HG03571 (cell line): Measurements from ENCODE around the gene ETNK2.

Experiments used
- ATAC-seq: cut with Tn5 transposase; IDR thresholded peaks from one replicate; pipeline ENCODE4 v1.9.1; 2021; ENCODE audit not compliant: unreplicated experiment

ETNK2 gene

DNA sequence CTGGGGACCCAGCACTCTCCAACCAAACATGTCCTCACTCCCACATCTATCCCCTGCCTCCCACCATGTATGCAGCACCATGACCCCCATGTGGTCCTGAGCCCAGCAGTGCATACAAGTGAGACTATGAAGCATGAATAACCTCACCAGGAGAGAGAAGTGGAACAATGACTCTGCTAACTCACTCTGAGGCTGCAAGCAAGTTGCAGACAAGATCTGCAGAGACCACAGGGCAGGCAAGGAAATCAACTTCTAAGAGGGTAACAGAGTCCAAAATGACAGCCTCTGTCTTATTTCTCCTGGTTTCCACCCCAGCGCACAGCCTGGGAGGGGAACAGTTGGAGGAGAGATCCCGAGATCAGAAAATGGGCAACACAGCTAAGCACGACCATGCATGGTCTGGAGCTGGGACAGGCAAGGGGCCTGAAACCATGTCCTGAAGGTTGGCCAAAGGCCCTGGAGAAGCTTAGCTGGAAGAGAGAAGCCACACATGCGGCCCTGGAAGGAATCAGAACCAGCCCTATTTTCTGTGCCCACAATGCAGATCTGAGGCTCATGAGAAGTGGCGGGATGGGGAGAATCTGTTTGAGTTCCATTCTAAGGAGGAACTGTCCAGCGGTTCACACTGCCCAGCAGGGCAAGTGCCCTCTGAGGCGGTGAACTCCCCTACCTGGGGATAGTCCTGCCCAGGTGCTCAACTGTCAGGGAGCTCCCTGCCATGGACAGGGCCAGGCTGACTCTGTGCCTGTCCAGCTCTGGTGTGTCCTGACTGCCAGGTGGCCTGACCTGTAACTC is 26.8 kb upstream of the ETNK2 start:
- no peak for ATAC-seq

DNA sequence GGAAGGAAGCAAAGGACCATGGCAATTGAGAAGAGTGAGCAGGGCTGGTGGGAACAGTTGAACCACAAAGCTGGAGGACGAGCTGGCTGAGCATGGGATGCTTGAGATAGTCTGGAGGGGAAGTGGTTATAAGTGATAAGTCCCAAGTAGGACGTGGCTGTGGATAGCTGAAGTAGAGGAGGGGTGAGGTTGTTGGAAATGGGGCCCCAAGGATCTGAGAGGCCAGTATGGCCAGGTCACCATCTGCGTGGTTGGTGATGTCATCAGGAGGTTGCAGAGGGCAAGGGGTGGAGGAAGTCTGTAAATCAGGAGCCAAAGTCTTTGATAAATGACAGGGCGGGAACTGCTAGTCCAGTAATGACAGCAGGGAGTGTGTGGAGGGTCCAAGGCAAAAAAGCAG is 25.3 kb upstream of the ETNK2 start:
- ATAC-seq, result no peak

DNA sequence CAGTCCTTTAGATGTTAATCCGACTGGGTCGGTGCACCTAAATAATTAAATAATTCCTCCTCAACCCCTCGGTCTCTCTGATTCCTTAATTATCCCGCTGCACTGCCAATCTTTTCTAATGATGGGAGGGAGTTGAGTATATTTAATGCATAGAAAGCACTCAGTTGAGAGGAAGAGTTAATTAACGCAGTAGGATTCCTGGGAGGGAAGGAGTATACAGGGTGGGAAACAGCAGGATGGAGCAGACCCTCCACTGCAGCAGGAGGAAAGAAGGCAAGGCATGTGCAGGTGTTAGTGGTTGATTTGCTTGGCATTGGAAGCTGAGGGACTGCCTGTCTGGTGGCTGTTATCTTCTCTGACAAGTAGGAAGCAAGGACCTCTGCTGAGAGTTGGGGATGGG is 24.2 kb upstream of the ETNK2 start:
- no peak for ATAC-seq

DNA sequence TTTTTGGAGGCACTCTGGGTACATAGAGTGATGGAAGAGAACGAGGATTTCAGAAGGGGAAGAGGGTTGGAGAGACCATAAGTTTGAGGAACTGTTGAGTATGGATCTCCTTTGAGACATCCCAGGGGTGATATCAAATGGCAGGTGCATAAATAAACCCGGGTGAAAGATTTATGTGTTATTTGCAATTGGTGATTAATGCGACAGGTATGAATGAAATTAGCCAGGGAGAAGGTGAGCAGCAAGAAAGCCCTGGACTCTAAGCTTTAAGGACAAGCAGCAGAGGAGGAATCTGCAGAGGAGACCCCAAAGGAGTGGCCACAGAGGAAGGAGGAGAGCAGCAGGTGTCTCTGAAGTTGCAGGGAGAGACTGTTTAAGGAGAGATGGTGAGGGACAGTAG is 23.1 kb upstream of the ETNK2 start:
- no peak for ATAC-seq

DNA sequence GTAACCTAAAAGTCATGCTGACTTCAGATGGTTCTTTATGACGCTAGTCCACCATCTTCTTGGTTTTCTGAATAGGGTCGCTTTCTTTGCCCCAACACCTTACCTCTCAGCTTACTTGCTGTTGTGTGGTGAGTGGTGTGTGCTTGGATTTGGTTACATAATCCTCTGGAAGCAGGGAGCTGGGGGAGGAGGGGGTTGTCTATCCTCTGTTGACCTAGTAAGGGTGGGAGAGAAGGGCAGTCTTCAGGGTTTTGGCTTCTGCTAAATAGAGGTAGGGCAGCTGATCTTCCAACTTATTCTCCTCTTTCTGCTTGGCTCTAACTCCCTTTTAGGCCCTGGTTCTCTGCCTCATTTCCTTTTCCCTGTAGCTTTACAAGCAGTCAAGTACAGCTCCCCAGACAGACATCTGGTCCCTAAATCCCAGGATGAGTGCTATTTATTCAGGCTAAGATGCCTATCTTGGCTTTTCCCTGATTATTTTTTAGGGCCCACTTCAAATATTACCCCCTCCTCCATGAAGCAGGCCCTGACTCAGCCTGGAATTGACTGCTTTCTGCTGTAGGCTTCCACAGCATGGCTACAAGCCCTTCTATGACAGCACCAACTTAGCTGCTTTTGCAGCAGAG is 20.7 kb upstream of the ETNK2 start:
- no peak for ATAC-seq

DNA sequence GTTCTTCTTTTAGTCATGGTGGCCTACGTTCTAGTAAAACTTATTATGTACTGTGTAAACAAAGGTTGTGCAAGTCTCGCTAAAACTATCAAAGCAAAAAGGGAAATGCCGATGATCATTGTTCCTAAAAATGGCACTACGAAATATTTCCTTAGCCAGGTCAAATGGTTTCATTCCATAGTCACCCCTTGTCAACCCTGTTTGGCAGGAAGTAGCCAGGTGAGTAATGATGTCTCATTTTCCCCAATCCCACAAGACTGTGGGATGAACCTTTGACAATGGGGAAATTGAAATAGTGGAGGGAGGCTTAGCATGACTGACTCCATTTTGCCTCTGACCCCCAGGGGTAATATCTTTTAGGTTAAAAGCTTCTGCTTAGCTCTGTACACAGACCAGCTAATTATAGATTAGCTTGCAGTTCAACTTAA is 19.9 kb upstream of the ETNK2 start:
- ATAC-seq, result no peak

DNA sequence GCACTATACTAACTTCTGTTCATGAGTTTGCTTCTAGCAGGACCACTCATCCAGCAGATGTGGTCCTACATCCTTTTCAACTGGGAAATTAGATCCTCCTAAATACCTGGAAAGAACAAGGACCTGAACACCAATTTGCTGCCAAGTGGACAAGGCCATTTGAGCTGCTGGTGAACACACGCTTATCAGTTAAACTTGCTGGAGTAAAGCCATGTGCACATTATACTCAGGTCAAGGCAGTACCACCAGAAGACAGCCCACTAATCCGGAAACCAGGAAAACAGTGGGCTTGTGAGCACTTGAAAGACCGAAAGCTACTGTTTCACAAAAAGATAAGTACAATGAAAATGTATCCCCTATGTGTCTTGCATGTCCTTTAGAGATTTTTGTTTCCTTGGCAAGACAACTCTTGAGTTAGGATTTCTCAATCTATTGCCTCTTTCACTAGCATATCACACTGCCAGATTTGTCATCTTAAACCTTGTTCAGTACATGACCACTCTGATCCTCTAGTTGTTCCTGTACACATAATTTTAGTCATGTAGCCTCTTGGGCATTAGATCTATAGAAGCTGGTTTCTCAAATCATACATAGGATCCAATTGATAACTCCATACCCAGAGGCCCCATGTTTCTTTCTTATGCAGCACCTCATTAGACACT is 18.8 kb upstream of the ETNK2 start:
- ATAC-seq, result no peak

DNA sequence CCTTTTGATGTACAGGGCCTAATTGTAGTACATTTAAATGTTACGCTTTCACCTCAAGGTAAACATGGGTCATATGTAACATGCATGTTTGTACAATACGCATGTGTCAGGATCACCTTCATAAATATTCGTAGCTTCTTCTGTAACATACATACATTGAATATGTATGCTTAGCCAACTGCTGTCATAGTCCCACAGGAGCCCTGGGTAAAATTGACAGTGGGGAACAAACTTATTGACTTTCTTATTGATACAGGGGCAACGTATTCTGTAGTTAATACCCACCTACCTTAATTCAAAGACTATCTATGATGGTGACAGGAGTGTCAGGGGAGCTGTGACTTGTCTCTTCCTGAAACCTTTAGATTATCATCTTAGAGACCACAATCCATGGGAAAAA is 18.0 kb upstream of the ETNK2 start:
- ATAC-seq, result no peak

DNA sequence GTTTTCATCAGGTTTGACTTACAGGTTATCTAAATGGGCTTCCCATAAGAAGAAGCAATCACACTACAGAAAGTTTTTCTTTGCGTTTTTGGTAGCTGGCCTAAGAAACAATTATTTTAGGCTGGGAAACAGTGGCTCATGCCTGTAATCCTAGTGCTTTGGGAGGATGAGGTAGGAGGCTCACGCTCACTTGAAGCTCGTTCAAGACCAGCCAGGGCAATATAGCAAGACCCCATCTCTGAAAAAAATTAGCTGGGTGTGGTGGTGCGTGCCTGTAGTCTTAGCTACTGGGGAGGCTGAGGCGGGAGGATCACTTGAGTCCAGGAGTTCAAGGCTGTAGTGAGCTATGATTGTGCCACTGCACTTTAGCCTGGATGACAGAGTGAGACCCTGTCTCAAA is 15.9 kb upstream of the ETNK2 start:
- ATAC-seq, result no peak

DNA sequence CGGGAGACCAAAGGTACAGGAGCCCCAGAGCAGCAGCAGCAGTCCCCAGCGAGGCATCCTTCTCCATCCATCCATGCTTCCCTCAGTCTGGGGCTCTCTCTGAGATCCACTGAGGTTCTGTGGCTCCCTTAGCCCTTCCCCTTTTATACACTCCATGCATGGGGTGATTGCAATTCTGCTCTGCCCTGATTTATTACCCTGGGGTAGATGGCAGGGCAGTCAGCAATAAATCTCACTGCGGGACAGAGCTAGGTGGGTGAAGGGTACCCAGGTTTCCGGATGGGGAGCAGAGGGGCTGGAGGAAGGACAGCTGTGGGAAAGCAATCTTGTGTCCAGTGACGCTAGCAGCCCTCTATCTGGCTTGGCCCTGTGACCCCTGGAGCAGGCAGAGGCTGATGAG is 14.4 kb upstream of the ETNK2 start, which contains the start of gene REN:
REN (minus strand) TSS at position 119 of the 400 bp plus-strand sequence; CDS start at position 75, 44 bp downstream.
- ATAC-seq, result no peak

DNA sequence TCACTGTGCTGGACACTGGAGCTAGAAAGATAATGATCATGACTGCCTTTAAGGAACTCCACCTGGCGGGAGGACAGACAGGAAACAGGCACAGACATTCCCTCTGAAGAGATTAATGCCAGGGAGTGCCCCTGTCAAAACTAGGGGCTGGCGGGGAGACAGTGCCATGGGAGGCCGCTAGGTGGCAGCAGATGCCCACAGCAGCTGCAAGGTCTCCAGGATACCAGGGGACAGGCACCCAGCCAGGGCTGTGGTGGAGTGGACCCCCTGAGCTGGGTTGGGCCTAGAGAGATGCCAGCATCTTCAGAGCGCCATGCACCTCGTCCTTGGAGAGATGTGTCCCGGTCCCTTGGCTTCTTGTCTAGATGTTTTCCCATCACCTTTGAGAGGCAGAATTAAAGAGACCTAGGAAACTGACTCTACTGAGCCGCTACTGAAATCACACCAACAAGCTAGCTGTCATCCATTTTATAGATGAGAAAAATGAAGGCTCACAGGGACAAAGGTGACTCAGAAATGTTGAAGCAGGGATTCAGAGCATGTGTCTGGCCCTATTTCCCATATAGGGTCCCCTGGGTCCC is 10.7 kb upstream of the ETNK2 start:
- ATAC-seq, result no peak

DNA sequence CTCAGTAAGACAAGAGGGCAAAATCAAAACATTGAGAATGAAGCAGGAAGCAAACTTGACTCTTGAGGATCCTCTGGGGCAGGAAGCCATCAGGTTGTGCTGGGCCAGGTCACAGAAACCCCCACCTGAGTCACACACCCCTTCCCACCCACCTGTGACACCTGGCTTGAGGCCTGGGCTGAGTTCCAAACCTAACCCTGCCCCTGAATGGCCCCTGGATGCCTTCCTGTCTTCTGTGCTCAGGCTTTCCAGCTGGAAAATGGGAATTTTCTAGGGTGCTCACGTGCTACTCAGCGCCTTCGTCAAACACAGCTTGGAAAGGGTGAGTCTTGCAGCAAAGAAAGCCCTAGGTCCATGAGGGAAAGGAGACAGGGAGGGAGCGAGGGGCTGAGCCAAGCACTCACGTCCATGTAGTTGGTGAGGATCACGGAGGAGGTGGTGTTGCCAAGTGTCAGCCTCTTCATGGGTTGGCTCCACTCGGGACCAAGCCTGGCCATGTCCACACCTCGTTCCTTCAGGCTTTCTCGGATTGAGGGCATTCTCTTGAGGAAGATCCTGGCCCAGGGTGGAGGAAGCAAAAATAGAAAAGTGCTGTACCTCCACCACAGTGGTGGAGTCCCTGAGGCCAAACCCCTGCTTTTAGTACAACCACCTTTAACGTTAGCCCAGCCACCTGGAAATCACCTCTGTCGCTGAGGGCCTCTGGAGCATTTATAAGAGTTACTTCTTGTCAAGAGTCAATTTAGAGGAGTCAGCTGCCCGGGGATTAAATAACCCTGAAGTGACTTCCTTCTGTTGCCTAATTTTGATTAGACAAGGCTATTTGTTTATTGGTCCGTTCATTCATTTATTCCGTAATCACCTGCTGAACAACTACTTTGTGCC is 10.0 kb upstream of the ETNK2 start:
- no peak for ATAC-seq

DNA sequence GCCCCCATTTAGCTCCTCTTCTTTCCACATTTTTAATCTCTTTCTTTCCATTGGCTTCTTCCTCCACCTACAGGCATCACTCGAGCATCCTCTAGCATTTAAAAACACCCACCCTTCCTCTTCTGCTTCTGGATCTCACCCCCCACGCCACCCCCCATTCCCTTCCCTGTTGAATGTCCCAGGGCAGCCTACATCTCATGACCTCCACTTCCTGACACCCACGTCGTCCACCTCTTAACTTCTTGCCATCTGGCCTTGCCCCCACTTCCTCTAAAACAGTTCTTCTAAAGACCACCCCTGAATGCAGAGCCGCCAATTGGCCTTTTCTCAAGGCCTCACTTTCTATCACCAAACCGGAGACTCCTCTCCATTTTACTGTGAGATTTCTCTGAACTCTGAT is 6.1 kb upstream of the ETNK2 start:
- ATAC-seq, result no peak

DNA sequence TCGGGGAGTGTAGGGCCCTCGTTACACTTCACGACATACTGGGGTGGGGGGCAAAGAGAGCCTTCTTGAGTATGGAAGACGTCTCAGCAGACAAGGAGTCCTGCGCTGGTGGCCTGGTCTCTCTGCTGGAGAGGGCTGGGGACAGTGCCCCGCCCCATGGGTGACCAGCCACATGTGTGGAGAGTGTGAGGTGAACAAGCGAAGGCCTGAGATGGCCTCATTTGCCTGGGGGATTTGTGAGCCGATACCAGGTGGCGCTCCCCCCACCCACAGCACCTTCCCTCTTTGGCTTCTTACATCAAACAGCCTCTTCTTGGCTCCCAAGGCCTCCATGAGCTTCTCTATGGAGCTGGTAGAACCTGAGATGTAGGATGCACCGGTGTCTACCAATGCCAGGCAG is 4.0 kb upstream of the ETNK2 start:
- no peak for ATAC-seq

DNA sequence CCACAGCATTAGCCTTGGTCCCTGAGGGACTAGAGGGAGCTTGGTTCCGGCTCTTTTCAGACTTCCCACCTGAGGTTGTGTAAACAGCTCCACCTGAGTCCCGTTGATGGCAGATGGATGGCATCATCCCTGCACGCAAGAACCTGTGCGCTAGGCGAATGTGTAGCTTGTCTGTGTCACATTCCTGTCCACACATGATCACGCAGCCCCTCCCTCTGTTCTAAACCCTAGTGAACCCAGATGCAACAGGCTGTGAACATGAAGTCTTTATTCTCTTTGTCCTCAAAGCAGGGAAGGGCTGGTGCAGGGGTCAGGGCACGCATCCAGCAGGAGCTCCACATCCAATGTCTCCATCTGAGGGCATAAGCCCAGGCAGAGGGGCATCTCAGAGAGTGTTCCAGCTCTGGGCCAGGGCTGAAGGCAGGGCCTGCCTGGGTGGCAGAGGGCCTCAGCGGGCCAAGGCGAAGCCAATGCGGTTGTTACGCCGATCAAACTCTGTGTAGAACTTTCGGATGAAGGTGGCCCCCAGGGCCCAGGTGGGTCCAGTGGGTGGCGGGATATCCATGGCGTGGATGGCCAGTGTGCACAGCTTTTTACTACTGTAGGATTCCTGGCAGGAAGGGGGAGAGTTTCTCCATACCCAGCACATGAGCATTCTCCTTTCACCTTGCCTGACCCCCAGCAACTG is 2.9 kb upstream of the ETNK2 start:
- ATAC-seq, result no peak

DNA sequence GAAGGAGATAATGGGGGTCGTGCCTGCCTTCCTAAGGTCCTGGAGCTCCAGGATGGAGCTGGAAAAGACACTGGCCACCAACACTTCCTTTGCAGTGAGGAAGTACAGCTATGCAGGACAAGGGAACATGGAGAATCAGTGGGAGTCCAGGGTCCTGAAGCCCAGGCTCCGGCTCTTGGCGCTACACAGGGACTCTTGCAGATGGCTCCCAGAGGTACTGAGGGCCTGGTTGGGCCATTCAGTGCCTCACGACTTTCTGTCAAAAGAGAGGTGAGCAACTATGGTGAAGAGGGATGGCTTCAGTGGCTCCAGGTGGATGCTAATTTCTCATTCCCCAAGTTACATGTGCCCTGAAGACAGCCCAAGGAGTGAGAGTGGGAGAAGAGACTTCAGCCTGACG is 1.8 kb upstream of the ETNK2 start:
- ATAC-seq, result no peak

DNA sequence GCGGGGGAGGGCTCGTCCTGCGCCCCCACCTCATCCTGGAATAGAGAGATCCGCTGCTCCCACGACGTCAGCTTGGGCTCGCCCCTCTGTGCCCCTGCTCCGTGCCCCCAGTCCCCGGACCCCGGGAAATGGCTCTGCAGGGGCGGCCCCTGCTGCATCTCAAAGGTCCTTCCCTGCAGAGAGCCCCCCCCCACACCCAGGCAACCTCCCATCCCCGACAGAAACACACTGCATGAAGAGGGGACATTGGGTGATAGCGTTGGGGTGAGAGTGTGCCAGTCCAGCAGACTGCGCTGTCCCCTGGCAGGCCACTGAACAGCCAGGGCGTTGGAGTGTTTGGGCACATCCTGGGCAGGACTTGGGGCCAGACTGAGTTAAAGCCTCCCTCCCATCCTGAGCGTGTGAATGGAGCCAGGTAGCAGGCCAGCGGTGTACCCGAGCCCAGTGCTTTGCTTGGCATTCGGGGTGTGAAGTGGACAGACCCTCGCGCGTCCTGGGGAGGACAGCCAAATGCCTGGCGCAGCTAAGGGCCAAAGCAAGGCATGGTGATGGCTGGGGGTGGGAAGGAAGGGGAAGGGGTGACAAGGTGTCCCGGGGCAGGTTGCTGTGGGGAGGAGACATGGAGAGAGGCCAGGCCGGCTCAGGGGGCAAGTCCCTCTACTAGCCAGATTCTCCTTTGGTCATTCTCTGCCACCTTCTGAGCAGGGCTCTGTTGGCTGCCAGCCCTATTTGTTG is 633 bp upstream of the ETNK2 start:
- ATAC-seq, result no peak

DNA sequence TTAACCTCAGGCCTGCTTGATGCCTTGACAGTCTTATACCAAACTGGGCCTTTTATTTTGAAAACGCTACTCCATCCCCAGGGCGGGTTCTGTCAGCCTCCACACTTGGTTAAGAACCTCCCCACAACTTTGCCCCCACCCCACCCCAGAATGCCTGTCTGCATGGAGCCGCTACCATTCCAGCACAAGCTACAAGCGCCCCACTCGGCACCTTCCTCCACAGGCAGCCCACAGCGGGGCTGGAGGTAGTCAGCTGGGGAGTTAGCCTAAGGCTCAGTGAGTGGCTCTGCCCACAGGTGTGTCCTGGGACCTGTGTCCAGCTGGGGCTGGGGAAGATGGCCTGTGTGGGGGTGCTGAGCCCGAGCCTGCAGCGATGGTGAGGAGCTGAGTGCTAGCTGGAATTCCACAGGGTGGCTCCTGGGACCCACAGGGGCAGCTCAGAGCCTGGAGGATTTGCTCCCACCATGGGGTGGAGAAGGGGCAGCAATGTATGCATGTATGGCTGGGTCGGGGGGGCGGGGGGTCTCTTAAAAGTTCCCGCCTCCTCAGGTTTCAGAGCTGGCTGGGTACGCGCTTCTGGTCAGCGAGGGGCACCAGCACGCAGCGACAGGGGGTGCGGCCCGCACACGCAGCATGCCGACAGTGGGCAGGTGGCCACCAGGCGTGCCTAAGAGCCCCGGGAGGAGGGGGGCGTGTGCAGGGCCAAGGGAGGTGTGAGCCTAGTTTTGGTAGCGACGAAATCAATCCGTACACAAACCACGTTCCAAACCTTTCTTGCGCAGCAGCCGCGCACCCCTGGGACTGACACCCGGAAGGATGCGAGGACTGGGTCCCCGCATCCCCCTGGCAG is 917 bp downstream of the ETNK2 start:
- no peak for ATAC-seq
